ENCODE results near the gene TMPO. TPM values are rescaled to one million over a fixed set of nuclear protein-coding genes. Genes with fewer than 3 reads are reported as not detected.
A peak's percentile ranks its signal among the peaks of the same experiment; 100 is the strongest.

TMPO gene
- total RNA-seq, 1 experiment from 2014 or later, result 176 TPM

- Mint-ChIP-seq H3K4me3 (no peak overlapping the region), H3K27ac (peak overlapping the region; percentile 94), H3K4me1 (peaks cover 22% of the 10 kb centered on the region), H3K27me3 (ENCODE audit: low read depth) (no peaks in the 10 kb centered on the region), H3K36me3 (peaks cover 20% of the 10 kb centered on the region), H3K9me3 (no peaks in the 10 kb centered on the region)
- DNase-seq (ENCODE audit: low spot score) (no peak), ATAC-seq (no peak)
- TF ChIP-seq TEAD1 (CRISPR knock-in tag; IDR thresholded peaks at IDR 0.05) (no peak), OVOL2 (CRISPR knock-in tag; IDR thresholded peaks at IDR 0.05; ENCODE audit: borderline replicate concordance) (no peak), ETV6 (CRISPR knock-in tag; IDR thresholded peaks at IDR 0.05) (no peak), ZBTB21 (CRISPR knock-in tag; IDR thresholded peaks at IDR 0.05; ENCODE audit: borderline replicate concordance) (no peak), CREB1 (CRISPR knock-in tag; IDR thresholded peaks at IDR 0.05) (no peak), FOXP4 (CRISPR knock-in tag; IDR thresholded peaks at IDR 0.05) (no peak), ATF2 (CRISPR knock-in tag; IDR thresholded peaks at IDR 0.05; ENCODE audit: borderline replicate concordance, low read depth) (no peak), MLX (CRISPR knock-in tag; IDR thresholded peaks at IDR 0.05) (no peak), NFE2L1 (CRISPR knock-in tag; IDR thresholded peaks at IDR 0.05) (no peak), ZNF232 (CRISPR knock-in tag; IDR thresholded peaks at IDR 0.05) (no peak), ZNF263 (CRISPR knock-in tag; IDR thresholded peaks at IDR 0.05; ENCODE audit: low read depth) (no peak), SMAD3 (CRISPR knock-in tag; IDR thresholded peaks at IDR 0.05; ENCODE audit: borderline replicate concordance) (no peak), MXD4 (CRISPR knock-in tag; IDR thresholded peaks at IDR 0.05; ENCODE audit: borderline replicate concordance) (no peak), TP53 (CRISPR knock-in tag; IDR thresholded peaks at IDR 0.05) (no peak), E2F5 (CRISPR knock-in tag; IDR thresholded peaks at IDR 0.05) (no peak), FOXJ3 (CRISPR knock-in tag; IDR thresholded peaks at IDR 0.05; ENCODE audit: borderline replicate concordance) (no peak)
- TF ChIP-seq, protein P1, sequence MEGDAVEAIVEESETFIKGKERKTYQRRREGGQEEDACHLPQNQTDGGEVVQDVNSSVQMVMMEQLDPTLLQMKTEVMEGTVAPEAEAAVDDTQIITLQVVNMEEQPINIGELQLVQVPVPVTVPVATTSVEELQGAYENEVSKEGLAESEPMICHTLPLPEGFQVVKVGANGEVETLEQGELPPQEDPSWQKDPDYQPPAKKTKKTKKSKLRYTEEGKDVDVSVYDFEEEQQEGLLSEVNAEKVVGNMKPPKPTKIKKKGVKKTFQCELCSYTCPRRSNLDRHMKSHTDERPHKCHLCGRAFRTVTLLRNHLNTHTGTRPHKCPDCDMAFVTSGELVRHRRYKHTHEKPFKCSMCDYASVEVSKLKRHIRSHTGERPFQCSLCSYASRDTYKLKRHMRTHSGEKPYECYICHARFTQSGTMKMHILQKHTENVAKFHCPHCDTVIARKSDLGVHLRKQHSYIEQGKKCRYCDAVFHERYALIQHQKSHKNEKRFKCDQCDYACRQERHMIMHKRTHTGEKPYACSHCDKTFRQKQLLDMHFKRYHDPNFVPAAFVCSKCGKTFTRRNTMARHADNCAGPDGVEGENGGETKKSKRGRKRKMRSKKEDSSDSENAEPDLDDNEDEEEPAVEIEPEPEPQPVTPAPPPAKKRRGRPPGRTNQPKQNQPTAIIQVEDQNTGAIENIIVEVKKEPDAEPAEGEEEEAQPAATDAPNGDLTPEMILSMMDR (IDR thresholded peaks at IDR 0.05), result no peak
- TF ChIP-seq, protein P2, sequence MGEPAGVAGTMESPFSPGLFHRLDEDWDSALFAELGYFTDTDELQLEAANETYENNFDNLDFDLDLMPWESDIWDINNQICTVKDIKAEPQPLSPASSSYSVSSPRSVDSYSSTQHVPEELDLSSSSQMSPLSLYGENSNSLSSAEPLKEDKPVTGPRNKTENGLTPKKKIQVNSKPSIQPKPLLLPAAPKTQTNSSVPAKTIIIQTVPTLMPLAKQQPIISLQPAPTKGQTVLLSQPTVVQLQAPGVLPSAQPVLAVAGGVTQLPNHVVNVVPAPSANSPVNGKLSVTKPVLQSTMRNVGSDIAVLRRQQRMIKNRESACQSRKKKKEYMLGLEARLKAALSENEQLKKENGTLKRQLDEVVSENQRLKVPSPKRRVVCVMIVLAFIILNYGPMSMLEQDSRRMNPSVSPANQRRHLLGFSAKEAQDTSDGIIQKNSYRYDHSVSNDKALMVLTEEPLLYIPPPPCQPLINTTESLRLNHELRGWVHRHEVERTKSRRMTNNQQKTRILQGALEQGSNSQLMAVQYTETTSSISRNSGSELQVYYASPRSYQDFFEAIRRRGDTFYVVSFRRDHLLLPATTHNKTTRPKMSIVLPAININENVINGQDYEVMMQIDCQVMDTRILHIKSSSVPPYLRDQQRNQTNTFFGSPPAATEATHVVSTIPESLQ (CRISPR knock-in tag; IDR thresholded peaks at IDR 0.05), result no peak
- TF ChIP-seq, protein P3, sequence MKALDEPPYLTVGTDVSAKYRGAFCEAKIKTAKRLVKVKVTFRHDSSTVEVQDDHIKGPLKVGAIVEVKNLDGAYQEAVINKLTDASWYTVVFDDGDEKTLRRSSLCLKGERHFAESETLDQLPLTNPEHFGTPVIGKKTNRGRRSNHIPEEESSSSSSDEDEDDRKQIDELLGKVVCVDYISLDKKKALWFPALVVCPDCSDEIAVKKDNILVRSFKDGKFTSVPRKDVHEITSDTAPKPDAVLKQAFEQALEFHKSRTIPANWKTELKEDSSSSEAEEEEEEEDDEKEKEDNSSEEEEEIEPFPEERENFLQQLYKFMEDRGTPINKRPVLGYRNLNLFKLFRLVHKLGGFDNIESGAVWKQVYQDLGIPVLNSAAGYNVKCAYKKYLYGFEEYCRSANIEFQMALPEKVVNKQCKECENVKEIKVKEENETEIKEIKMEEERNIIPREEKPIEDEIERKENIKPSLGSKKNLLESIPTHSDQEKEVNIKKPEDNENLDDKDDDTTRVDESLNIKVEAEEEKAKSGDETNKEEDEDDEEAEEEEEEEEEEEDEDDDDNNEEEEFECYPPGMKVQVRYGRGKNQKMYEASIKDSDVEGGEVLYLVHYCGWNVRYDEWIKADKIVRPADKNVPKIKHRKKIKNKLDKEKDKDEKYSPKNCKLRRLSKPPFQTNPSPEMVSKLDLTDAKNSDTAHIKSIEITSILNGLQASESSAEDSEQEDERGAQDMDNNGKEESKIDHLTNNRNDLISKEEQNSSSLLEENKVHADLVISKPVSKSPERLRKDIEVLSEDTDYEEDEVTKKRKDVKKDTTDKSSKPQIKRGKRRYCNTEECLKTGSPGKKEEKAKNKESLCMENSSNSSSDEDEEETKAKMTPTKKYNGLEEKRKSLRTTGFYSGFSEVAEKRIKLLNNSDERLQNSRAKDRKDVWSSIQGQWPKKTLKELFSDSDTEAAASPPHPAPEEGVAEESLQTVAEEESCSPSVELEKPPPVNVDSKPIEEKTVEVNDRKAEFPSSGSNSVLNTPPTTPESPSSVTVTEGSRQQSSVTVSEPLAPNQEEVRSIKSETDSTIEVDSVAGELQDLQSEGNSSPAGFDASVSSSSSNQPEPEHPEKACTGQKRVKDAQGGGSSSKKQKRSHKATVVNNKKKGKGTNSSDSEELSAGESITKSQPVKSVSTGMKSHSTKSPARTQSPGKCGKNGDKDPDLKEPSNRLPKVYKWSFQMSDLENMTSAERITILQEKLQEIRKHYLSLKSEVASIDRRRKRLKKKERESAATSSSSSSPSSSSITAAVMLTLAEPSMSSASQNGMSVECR (CRISPR knock-in tag; IDR thresholded peaks at IDR 0.05; ENCODE audit: borderline replicate concordance), result no peak
- ChIA-PET POLR2A (no interaction called here), CTCF (interaction anchor here (0.8 to 1.4 kb wide), 2 partner anchors 20 to 24 kb away, joined by 5 to 7 read pairs; no protein-coding TSS in a partner anchor)
Measured at GRCh38 chr12:98591209-98591608, 75.8 kb downstream of the TMPO start.

All from WTC11 (cell line).